Stimulated activated CD8-positive, alpha-beta memory T cell treated with anti-CD3 and anti-CD28 coated beads, Interleukin-4, amount 100 ng/mL, for 48 hours (primary cell): ENCODE results near the gene CNR2.
A peak's percentile ranks its signal among the peaks of the same experiment; 100 is the strongest.
"Not testable (repeated sequence)": the region's sequence is repeated elsewhere in the genome, so short reads cannot be mapped to it uniquely, and the experiment has no call there.

ENCODE experiments used
- DNase-seq: peaks from one replicate; pipeline ENCODE4 v3.0.0-alpha.2; 2020

The CNR2 gene

DNA sequence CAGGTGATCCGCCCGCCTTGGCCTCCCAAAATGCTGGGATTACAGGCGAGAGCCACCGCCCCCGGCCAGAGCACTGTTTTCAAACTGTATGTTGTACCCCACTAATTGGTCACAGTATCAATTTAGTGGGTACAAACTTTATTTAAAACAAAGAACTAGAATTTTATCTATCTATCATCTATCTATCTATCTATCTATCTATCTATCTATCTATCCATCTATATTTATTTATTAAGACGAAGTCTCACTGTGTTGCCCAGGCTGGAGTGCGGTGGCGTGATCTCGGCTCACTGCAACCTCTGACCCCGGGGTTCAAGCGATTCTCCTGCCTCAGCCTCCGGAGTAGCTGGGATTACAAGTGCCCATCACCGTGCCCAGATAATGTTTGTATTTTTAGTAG, 86.6 kb downstream of the CNR2 start:
- not testable (repeated sequence) for DNase-seq

DNA sequence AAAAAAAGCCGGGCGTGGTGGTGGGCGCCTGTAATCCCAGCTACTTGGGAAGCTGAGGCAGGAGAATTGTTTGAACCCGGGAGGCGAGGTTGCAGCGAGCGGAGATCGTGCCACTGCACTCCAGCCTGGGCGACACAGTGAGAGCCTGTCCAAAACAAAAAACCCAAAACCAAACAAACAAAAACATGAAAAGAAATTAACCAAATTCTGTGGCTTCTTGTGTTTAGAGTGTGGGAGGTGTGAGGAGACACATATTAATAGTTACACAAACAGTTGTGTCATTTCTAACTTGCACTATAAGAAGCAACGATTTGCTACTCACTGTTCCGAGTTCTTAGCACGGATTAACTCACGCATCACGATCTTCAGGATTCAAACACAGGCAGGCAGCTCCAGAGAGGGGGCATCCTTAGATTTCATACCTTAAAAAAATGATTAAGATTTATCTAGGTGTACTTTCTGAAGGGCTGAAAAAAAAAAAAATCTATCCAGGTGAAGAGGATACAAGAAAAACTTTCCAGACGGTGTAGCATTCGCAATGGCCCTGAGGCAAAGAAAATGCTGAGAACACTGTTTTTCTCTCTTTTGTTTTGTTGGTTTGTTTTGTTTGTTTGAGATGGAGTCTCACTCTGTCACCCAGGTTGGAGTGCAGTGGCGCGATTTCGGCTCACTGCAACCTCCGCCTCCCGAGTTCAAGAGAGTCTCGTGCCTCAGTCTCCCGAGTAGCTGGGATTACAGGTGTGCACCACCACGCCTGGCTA, 87.2 kb downstream of the CNR2 start:
- DNase-seq: no peak

DNA sequence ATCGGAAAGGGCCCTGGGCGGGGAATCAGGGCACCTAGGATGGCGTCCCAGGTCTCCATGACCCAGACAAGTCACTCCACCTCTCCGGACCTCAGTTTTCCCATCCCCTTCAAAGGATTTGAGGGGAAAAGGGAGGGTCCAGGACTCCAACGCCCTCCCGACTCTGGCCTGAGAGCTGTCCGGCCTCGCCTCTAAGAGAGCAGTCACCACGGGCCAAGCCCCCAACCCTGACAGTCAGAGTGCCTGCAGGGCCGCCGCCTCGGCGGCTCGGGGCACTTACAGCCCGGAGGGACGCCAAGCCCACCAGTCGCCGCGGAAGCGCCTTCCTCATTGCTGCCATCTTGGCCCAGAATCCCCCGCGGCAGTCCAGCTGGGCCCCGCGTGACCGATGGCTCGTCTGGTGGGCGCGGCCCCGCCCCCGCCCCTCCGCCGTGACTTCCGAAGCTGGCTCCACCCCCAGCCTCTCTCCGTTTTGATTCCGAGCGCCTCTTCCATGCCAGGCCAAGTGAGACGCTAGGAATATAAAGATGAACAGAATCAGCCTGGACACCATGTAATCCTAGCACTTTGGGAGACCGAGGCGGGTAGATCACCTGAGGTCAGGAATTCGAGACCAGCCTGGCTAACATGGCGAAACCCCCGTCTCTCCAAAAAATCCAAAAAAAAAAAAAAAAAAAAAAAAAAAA, 87.9 kb downstream of the CNR2 start, which contains the start of gene HMGCL:
HMGCL (minus strand) TSS at position 354 of the 686 bp plus-strand sequence; CDS start at position 340, 14 bp downstream.
- peak; percentile 91 for DNase-seq

GRCh38 chr1:23824711-23825075, 88.5 kb downstream of the CNR2 start:
- no peak for DNase-seq

GRCh38 chr1:23823767-23824166, 89.4 kb downstream of the CNR2 start:
- DNase-seq: no peak
